SH-SY5Y (cell line): ENCODE results near the gene FBLN2.

Experiments used
- GATA2 ChIP-seq: IDR thresholded peaks from 2 replicates; pipeline ENCODE4 v1.6.1; 2011; ENCODE audit warnings: mild to moderate bottlenecking, low read depth, low read length
- GATA3 ChIP-seq: IDR thresholded peaks from 2 replicates; pipeline ENCODE4 v1.6.1; 2011; ENCODE audit warnings: low read depth, mild to moderate bottlenecking, low read length, moderate library complexity

- TF ChIP-seq GATA2, result no peak
- no peak for TF ChIP-seq GATA3
Observed at GRCh38 chr3:13506680-13507079, 42.2 kb upstream of the FBLN2 start.
